ENCODE measurements around the gene MOCS3. TPM values are rescaled to one million over a fixed set of nuclear protein-coding genes. Genes with fewer than 3 reads are reported as not detected.
A peak's percentile ranks its signal among the peaks of the same experiment; 100 is the strongest.

MOCS3 gene
- total RNA-seq, 5 donors from 2014 or later (not counting 1 experiment from before 2014, with no cell fraction given) = 2.6 to 8.3 (median 7.6) TPM

DNA sequence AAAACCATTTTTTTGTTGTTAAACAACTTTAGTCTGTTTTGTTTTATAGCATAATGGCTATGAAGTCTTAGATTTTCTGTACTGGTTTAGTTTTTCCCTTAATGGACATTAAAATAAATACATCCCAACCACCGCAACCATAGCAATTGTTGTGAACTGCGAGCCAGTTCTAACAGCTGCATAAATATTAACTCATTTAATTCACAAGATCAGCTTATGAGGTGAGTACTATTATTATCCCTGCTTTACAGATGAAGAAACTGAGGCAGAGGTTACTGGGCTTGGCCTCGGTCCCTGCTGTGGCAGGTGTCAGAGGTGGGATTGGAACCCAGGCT lies 23.1 kb downstream of the MOCS3 start:
- 86% methylated on average over 1 of the region's 3 CpGs for WGBS (ENCODE audit: insufficient coverage)
- Histone ChIP-seq H3K4me3 (ENCODE audit: control insufficient read depth in 1 of 2, extremely low read depth in 1 of 2, low read length in 1 of 2) (no peak overlapping the region), H3K27ac (ENCODE audit: low read length) (no peak overlapping the region), H3K9me3 (no peaks in the 10 kb centered on the region), H3K4me1 (ENCODE audit: control insufficient read depth in 1 of 2, extremely low read depth in 1 of 2, insufficient read depth in 2 of 2, low read length in 2 of 2) (peaks cover 0 to 4% of the 10 kb centered on the region in 2 experiments), H3K36me3 (ENCODE audit: control insufficient read depth in 2 of 2, extremely low read depth in 1 of 2, insufficient read depth in 1 of 2, low read length in 1 of 2) (no peaks in the 10 kb centered on the region), H3K27me3 (replicated peaks in 1 of 2; ENCODE audit: control insufficient read depth in 2 of 2, extremely low read depth in 1 of 2, insufficient read depth in 2 of 2, low read length in 1 of 2) (peaks cover 1 to 36% of the 10 kb centered on the region in 2 experiments)
- H3K4me1 Mint-ChIP-seq = peaks cover 4% of the 10 kb centered on the region in 3 donors
- no peaks in the 10 kb centered on the region for H3K9me3 Mint-ChIP-seq
- ATAC-seq (replicated peaks in 1 of 4) (no peak), DNase-seq (no peak)
- H3K27ac Mint-ChIP-seq = no peak overlapping the region
- ChIA-PET POLR2A (interaction anchor here in 1 of 2 donors (1.0 kb wide), 1 partner anchor 40 kb away, joined by 3 read pairs; no protein-coding TSS in a partner anchor), CTCF (interaction anchor here (0.8 to 1.8 kb wide), 3 partner anchors 9 to 643 kb away, joined by 3 to 6 read pairs (median 5); no protein-coding TSS in a partner anchor)
- H3K27me3 Mint-ChIP-seq = peaks cover 42 to 57% of the 10 kb centered on the region in 2 donors
- no peaks in the 10 kb centered on the region for H3K36me3 Mint-ChIP-seq
- no peak overlapping the region for H3K4me3 Mint-ChIP-seq

- Histone ChIP-seq H3K27me3 (replicated peaks in 1 of 2; ENCODE audit: control insufficient read depth in 2 of 2, extremely low read depth in 1 of 2, insufficient read depth in 2 of 2, low read length in 1 of 2) (peaks cover 4 to 39% of the 10 kb centered on the region in 2 experiments), H3K4me1 (ENCODE audit: control insufficient read depth in 1 of 2, extremely low read depth in 1 of 2, insufficient read depth in 2 of 2, low read length in 2 of 2) (peaks cover 0 to 4% of the 10 kb centered on the region in 2 experiments), H3K9me3 (no peaks in the 10 kb centered on the region), H3K36me3 (ENCODE audit: control insufficient read depth in 2 of 2, extremely low read depth in 1 of 2, insufficient read depth in 1 of 2, low read length in 1 of 2) (no peaks in the 10 kb centered on the region), H3K27ac (ENCODE audit: low read length) (no peak overlapping the region), H3K4me3 (ENCODE audit: control insufficient read depth in 1 of 2, extremely low read depth in 1 of 2, low read length in 1 of 2) (no peak overlapping the region)
- Mint-ChIP-seq H3K4me3 (no peak overlapping the region), H3K27me3 (peaks cover 46 to 57% of the 10 kb centered on the region in 2 donors), H3K36me3 (no peaks in the 10 kb centered on the region), H3K4me1 (peaks cover 4% of the 10 kb centered on the region in 3 donors), H3K27ac (no peak overlapping the region), H3K9me3 (no peaks in the 10 kb centered on the region)
- CTCF ChIA-PET = interaction anchor here (0.9 to 1.8 kb wide), 2 partner anchors 9 to 642 kb away, joined by 5 to 6 read pairs; no protein-coding TSS in a partner anchor
- 20% methylated on average over 1 of the region's 4 CpGs for WGBS (ENCODE audit: insufficient coverage)
- POLR2A ChIA-PET = interaction anchor here in 1 of 2 donors (1.0 kb wide), 1 partner anchor 39 kb away, joined by 3 read pairs; no protein-coding TSS in a partner anchor
- ATAC-seq (replicated peaks in 1 of 4) = no peak
- no peak for DNase-seq
These were observed 23.7 kb downstream of the MOCS3 start for GRCh38 chr20:50982363-50982762.

- H3K4me1 ChIP-seq (ENCODE audit: control insufficient read depth in 1 of 2, extremely low read depth in 1 of 2, insufficient read depth in 2 of 2, low read length in 2 of 2) = peaks cover 0 to 4% of the 10 kb centered on the region in 2 experiments
- Mint-ChIP-seq H3K27ac (no peak overlapping the region), H3K9me3 (no peaks in the 10 kb centered on the region), H3K27me3 (peaks cover 50 to 60% of the 10 kb centered on the region in 2 donors), H3K36me3 (no peaks in the 10 kb centered on the region), H3K4me1 (peaks cover 4 to 6% (median 6%) of the 10 kb centered on the region in 3 donors), H3K4me3 (no peak overlapping the region)
- ChIA-PET POLR2A (no interaction called here), CTCF (interaction anchor here (0.7 to 6.0 kb wide), 3 partner anchors 84 to 342 kb away, joined by 4 to 50 read pairs (median 6); no protein-coding TSS in a partner anchor)
- DNase-seq = no peak
- ATAC-seq (replicated peaks in 1 of 4) = no peak
- no CpG with 5 or more reads among the region's 2 CpGs for WGBS (ENCODE audit: insufficient coverage)
- H3K4me3 ChIP-seq (ENCODE audit: control insufficient read depth in 1 of 2, extremely low read depth in 1 of 2, low read length in 1 of 2) = no peak overlapping the region
- no peaks in the 10 kb centered on the region for H3K36me3 ChIP-seq (ENCODE audit: control insufficient read depth in 2 of 2, extremely low read depth in 1 of 2, insufficient read depth in 1 of 2, low read length in 1 of 2)
- no peaks in the 10 kb centered on the region for H3K9me3 ChIP-seq
- H3K27me3 ChIP-seq (replicated peaks in 1 of 2; ENCODE audit: control insufficient read depth in 2 of 2, extremely low read depth in 1 of 2, insufficient read depth in 2 of 2, low read length in 1 of 2) = peaks cover 4 to 42% of the 10 kb centered on the region in 2 experiments
- no peak overlapping the region for H3K27ac ChIP-seq (ENCODE audit: low read length)
These were observed 24.7 kb downstream of the MOCS3 start for GRCh38 chr20:50983321-50983720.

GRCh38 chr20:50987493-50988210 lies 29.0 kb downstream of the MOCS3 start:
- ChIA-PET CTCF (interaction anchor here (0.6 to 6.0 kb wide), 28 partner anchors 9 to 1178 kb away, joined by 3 to 50 read pairs (median 5); partner anchors contain the start of gene BCAS4 (in 1 of the 2)), POLR2A (no interaction called here)
- DNase-seq = peak in 34 of 35 experiments; percentile 10 to 87 (median 42)
- Mint-ChIP-seq H3K4me3 (no peak overlapping the region), H3K27ac (no peak overlapping the region), H3K9me3 (no peaks in the 10 kb centered on the region), H3K36me3 (no peaks in the 10 kb centered on the region), H3K27me3 (peaks cover 22 to 37% of the 10 kb centered on the region in 2 donors), H3K4me1 (peaks cover 0 to 2% (median 2%) of the 10 kb centered on the region in 3 donors)
- no peaks in the 10 kb centered on the region for H3K4me1 ChIP-seq (ENCODE audit: control insufficient read depth in 1 of 2, extremely low read depth in 1 of 2, insufficient read depth in 2 of 2, low read length in 2 of 2)
- H3K27me3 ChIP-seq (replicated peaks in 1 of 2; ENCODE audit: control insufficient read depth in 2 of 2, extremely low read depth in 1 of 2, insufficient read depth in 2 of 2, low read length in 1 of 2) = peaks cover 4 to 34% of the 10 kb centered on the region in 2 experiments
- H3K36me3 ChIP-seq (ENCODE audit: control insufficient read depth in 2 of 2, extremely low read depth in 1 of 2, insufficient read depth in 1 of 2, low read length in 1 of 2) = no peaks in the 10 kb centered on the region
- H3K9me3 ChIP-seq = no peaks in the 10 kb centered on the region
- 21% methylated on average over 11 of the region's 13 CpGs for WGBS (ENCODE audit: insufficient coverage)
- no peak overlapping the region for H3K4me3 ChIP-seq (ENCODE audit: control insufficient read depth in 1 of 2, extremely low read depth in 1 of 2, low read length in 1 of 2)
- peak; percentile 83 to 95 (median 88) for ATAC-seq (replicated peaks in 1 of 4)
- H3K27ac ChIP-seq (ENCODE audit: low read length) = no peak overlapping the region

- ChIA-PET POLR2A (no interaction called here), CTCF (interaction anchor here (0.7 to 1.5 kb wide), 3 partner anchors 18 to 1337 kb away, joined by 3 to 8 read pairs (median 3); no protein-coding TSS in a partner anchor)
- no peak for ATAC-seq (replicated peaks in 1 of 4)
- H3K27ac ChIP-seq (ENCODE audit: low read length) = no peak overlapping the region
- Mint-ChIP-seq H3K27ac (no peak overlapping the region), H3K9me3 (peaks cover 0 to 3% (median 0%) of the 10 kb centered on the region in 3 donors), H3K36me3 (no peaks in the 10 kb centered on the region), H3K27me3 (peaks cover 13 to 24% of the 10 kb centered on the region in 2 donors), H3K4me3 (no peak overlapping the region), H3K4me1 (peaks cover 0 to 2% (median 2%) of the 10 kb centered on the region in 3 donors)
- no peak overlapping the region for H3K4me3 ChIP-seq (ENCODE audit: control insufficient read depth in 1 of 2, extremely low read depth in 1 of 2, low read length in 1 of 2)
- no peaks in the 10 kb centered on the region for H3K9me3 ChIP-seq
- H3K36me3 ChIP-seq (ENCODE audit: control insufficient read depth in 2 of 2, extremely low read depth in 1 of 2, insufficient read depth in 1 of 2, low read length in 1 of 2) = no peaks in the 10 kb centered on the region
- H3K27me3 ChIP-seq (replicated peaks in 1 of 2; ENCODE audit: control insufficient read depth in 2 of 2, extremely low read depth in 1 of 2, insufficient read depth in 2 of 2, low read length in 1 of 2) = peaks cover 4 to 31% of the 10 kb centered on the region in 2 experiments
- WGBS (ENCODE audit: insufficient coverage) = 55% methylated on average over 2 of the region's 3 CpGs
- no peak for DNase-seq
- no peaks in the 10 kb centered on the region for H3K4me1 ChIP-seq (ENCODE audit: control insufficient read depth in 1 of 2, extremely low read depth in 1 of 2, insufficient read depth in 2 of 2, low read length in 2 of 2)
These were observed 32.5 kb downstream of the MOCS3 start for GRCh38 chr20:50991076-50991475.

- no peak overlapping the region for H3K27ac Mint-ChIP-seq
- Histone ChIP-seq H3K27ac (ENCODE audit: low read length) (no peak overlapping the region), H3K36me3 (ENCODE audit: control insufficient read depth in 2 of 2, extremely low read depth in 1 of 2, insufficient read depth in 1 of 2, low read length in 1 of 2) (no peaks in the 10 kb centered on the region), H3K4me1 (ENCODE audit: control insufficient read depth in 1 of 2, extremely low read depth in 1 of 2, insufficient read depth in 2 of 2, low read length in 2 of 2) (no peaks in the 10 kb centered on the region), H3K27me3 (replicated peaks in 1 of 2; ENCODE audit: control insufficient read depth in 2 of 2, extremely low read depth in 1 of 2, insufficient read depth in 2 of 2, low read length in 1 of 2) (peaks cover 1 to 37% of the 10 kb centered on the region in 2 experiments), H3K9me3 (no peaks in the 10 kb centered on the region), H3K4me3 (ENCODE audit: control insufficient read depth in 1 of 2, extremely low read depth in 1 of 2, low read length in 1 of 2) (no peak overlapping the region)
- CTCF ChIA-PET = interaction anchor here in 1 of 2 donors (1.5 kb wide), 1 partner anchor 19 kb away, joined by 3 read pairs; no protein-coding TSS in a partner anchor
- POLR2A ChIA-PET = no interaction called here
- no peak for ATAC-seq (replicated peaks in 1 of 4)
- H3K9me3 Mint-ChIP-seq = peaks cover 0 to 3% (median 0%) of the 10 kb centered on the region in 3 donors
- no CpG with 5 or more reads among the region's 4 CpGs for WGBS (ENCODE audit: insufficient coverage)
- DNase-seq = no peak
- peaks cover 0 to 2% (median 2%) of the 10 kb centered on the region in 3 donors for H3K4me1 Mint-ChIP-seq
- H3K27me3 Mint-ChIP-seq = peaks cover 8 to 13% of the 10 kb centered on the region in 2 donors
- H3K4me3 Mint-ChIP-seq = no peak overlapping the region
- no peaks in the 10 kb centered on the region for H3K36me3 Mint-ChIP-seq
These were observed 33.7 kb downstream of the MOCS3 start for GRCh38 chr20:50992336-50992732.

Measured in T-cell (primary cell).